NCI-H187 treated with DMSO at 0.1 percent for 48 hours (cell line): ENCODE results near the gene P2RX6.
A peak's percentile ranks its signal among the peaks of the same experiment; 100 is the strongest.
"Not testable (repeated sequence)": the region's sequence is repeated elsewhere in the genome, so short reads cannot be mapped to it uniquely, and the experiment has no call there.

Source experiments
- DNase-seq: peaks from one replicate; lab custom pipeline; 2025; lab: John Stamatoyannopoulos, UW

Gene P2RX6

GRCh38 chr22:21031545-21032036 is 16.6 kb downstream of the P2RX6 start:
- DNase-seq: no peak

- no peak for DNase-seq
Observed at GRCh38 chr22:21032037-21032867, 17.3 kb downstream of the P2RX6 start, which contains the start of gene SLC7A4. Gene SLC7A4, minus strand, starts transcription at chr22:21032561. Its CDS starts 749 bp downstream, at chr22:21031812.

DNA sequence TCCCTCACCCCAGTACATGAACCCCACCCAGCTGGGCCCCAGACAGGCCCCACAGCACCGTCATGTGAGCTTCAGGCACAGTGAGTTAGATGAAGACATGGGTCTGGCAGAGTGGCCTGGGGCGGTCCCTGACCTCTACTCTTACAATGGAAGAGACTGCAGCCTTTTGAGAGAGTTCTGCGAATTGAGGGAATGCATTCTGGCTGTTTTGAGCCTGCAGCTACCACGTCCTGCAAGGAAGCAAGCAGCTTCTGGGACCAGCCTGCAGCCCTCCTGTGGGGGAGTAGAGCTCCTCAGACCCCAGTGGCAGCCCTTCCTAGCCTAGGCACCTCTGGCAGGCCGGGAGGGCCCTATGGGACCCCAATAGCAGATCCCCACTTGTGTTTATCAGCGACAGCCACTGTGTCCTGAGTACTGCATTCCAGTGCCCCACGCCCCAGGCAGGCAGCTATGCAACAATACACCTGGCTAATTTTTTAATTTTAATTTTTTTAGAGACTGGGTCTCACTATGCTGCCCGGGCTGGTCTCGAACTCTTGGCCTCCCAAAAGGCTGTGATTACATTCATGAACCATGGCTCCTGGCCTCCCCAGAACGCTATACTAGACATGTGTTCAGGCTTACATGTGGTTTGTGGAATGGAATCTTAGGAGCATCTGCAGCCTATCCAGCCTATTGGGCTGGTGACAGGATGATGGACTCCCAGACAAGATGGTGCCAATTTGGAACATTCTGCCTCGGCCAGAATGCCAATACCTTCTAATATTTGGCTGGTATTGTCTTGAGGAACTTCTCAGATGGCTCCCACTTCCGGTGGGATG is 18.1 kb downstream of the P2RX6 start:
- no peak for DNase-seq

DNA sequence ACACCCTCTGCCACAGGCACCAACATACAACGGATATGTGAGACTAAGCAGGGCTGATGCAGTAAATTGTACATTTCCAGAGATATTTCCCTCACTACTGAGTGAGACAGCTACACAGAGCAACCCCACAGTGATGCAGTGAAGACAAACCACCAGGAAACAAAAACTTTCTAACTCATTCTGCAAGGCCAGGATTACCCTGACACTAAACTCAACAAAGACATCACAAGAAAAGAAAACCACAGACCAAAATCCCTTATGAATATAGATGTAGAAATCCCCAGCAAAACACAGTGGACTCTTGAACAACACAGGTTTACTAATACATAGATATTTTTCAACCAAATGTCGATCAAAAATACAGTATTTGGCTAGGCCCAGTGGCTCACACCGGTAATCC is 18.9 kb downstream of the P2RX6 start:
- DNase-seq: no peak

DNA sequence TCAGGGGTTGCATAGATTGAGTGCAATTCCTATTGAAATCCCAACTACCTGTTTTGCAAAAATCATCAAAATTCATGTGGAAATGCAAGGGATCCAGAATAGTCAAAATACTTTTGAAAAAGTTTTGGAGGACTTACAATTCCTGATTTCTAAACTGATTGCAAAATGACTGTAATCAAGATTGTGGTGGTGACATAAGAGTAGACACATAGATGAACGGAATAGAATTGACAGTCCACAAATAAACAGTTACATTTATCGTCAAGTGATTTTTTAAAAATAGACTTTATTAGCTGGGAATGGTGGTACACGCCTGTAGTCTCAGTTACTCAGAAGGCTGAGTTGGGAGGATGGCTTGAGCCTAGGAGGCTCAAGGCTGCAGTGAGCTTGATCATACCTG is 20.0 kb downstream of the P2RX6 start:
- no peak for DNase-seq

DNA sequence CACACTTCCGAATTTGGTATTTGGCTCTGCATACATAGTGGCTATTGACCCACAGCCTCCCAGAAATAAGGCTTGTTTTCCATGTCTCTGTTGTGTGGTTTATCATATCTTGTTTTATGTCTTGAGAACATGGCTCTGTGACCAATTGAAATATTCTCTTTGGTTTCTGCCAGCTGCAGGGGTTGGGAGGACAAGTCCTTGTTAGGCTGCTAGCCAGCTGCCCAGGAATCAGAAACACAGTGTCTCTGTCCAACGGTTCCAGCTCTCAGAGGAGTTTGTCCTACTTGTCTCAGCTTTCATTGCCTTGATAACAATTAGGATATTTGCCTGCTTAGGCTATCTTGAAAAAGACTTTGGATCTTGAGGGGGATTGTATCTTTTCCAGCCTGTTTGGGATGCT is 23.4 kb downstream of the P2RX6 start:
- DNase-seq: no peak

DNA sequence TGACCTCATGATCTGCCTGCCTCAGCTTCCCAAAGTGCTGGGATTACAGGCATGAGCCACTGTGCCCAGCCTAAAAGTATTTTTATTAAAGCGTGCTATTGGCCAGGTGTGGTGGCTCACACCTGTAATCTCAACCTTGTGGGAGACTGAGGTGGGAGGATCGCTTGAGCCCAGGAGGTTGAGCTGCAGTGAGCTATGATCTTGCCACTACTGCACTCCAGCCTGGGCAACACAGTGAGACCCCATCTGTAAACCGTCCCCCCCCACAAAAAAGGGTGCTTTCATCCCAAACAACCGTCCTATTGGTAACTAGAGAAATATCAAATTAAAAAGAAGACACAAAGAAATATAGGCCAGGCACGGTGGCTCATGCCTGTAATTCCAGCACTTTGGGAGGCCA is 24.2 kb downstream of the P2RX6 start:
- not testable (repeated sequence) for DNase-seq

- no peak for DNase-seq
Observed at GRCh38 chr22:21041937-21042336, 27.0 kb downstream of the P2RX6 start.

GRCh38 chr22:21042978-21043859 is 28.3 kb downstream of the P2RX6 start:
- DNase-seq: no peak

- no peak for DNase-seq
Observed at GRCh38 chr22:21043860-21044535, 29.0 kb downstream of the P2RX6 start.

- DNase-seq: no peak
Observed at GRCh38 chr22:21044931-21045584, 30.1 kb downstream of the P2RX6 start.

DNA sequence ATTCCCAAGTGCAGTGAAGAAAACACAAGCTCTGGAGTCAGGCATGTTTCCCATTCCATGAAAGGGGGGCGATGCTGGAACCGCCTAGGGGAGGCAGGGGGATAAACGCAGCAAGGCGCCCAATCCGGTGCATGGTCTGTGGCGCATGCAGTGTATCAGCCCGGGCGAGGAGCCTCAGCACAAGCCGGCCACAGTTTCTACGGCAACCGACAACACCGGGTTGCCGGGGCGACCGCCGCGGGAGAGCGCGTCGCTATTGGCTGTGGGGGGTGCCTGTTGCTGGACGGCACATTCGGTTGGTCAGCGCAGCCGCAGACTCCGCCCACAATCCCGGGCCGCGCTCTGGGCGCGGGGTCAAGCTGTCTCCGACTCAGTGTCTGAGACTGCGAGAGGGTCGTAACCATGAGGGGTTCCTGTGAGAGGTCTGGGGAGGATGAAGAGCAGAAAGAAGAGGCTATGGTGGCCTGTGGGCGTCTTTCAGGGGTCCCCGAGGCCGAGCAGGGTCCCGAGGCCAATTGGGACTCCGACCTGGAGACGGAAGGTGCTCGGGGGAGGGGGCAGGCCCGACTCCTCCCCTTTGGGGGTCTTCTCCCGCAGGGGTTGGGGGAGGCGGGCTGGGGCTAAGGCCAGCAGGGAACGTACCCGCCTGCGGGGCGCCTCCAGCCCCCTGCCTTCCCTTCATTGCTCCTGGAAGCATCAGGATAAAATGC is 30.8 kb downstream of the P2RX6 start, which contains the start of gene LRRC74B:
TSS of gene LRRC74B (plus strand) at position 362 of the 710 bp plus-strand sequence. CDS start at position 403, 41 bp downstream.
- DNase-seq: peak; percentile 47

DNA sequence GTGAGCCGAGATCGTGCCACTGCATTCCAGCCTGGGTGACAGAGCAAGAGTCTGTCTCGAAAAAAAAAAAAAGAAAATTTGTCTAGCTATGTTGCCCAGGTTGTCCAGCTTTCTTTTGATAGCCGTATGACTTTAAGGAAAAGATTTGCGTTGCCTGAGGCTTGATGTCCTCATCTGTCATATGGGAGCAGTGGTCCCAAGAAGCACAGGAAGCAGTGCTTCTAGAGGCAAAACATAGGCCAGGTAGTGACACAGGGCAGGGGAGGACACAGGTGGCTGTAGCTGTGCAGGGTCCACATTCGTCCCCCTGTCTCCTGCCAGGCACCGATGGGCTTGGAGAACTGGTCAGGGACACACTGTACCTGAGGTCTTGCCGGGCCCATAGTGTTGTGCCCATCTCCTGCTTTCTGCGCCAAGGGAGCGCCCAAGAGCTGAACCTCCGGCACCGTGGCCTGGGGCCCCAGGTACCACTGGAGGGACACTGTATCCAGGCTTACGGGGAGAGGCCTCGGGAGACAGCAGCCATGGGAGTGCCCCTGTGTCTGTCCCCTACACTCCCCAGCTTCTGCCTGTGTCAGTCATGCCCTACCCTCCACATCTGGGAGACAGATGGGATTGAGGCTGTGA is 32.2 kb downstream of the P2RX6 start:
- DNase-seq: no peak

DNA sequence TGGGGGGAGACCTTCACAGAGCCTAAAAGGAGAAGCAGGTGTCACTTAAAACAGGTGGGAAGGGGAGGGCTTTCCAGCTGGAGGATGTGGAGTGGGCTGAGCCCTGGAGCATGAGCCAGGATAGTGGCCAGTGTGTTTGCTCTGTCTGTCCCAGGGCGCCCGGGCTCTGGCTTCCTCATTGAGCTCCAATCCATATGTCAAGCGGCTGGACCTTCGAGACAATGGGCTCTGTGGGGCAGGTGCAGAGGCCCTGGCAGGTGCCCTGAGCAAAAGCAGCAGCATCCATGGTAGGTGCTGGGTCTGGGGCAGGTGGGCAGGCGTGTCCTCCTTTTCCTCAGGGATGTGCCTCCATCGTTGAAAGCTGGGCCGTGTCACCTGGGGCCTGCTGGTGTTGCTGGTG is 32.8 kb downstream of the P2RX6 start:
- DNase-seq: peak; percentile 25

DNA sequence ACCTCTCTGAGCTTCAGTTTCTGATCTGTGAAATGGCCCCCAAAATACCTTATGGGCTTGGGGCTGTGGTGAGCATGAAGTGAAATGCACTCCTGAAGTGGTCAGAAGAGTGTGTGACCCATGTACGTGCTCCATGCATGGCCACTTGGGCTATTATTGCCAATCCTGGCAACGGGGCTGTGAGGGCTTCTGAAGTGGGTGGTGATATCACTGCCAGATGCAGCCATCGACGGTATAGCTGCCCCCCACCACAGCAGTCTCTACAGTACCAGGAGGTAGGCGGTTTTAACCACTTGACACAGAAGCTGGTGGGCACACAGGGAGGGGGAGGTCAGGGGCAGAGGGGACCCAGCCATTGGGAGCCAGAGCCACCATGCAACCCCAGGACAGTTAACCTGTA is 33.5 kb downstream of the P2RX6 start:
- DNase-seq: not testable (repeated sequence)

DNA sequence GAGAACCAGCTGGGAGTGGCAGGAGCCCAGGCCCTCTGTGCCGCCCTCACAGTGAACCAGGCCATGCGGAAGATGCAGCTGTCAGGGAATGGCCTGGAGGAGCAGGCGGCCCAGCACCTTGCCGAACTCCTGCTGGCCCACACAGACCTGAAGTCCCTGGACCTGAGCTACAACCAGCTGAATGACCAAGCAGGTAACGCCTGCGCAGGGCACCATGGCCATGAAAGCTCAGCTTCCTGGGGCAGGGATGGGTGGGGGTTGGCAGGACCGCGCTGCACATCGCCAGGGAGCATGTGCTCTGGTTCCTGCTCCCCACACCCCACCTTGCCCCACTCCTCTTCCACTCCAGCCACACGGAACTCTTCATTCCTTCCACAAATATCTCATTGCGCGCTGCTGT is 34.0 kb downstream of the P2RX6 start:
- not testable (repeated sequence) for DNase-seq

GRCh38 chr22:21051145-21051830 is 36.3 kb downstream of the P2RX6 start:
- DNase-seq: no peak

DNA sequence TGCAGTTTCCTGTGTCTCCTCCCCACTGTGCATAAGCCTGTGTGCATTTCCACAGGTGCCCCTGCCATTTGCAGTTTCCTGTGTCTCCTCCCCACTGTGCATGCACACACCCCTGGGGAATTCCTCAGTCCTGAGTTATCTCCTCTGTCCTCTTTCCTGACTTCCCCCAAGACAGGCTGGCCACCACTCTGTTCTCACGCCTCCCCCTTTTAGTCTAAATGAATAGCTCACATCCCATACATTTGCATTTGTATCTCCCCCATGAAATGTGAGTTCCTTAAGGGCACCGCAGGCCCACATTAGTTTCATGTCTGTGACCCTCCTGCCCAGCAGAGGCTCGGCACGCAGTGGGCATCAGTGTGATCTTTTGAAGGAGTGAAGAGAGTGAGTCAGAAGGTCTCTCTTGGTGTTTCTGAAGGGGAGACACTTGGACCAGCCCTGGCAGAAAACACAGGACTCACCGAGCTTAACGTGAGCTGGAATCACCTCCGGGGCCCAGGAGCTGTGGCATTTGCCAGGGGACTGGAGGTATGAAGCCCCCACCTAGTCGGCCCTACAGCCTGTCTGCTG is 37.0 kb downstream of the P2RX6 start:
- no peak for DNase-seq
